Mammary epithelial cell (primary cell): ENCODE data around the gene ZBP1.

Experiments used
- CTCF ChIP-seq, 2 donors: IDR thresholded peaks in 1 of 2; conservative IDR thresholded peaks in 1 of 2; 2 replicates each; pipeline ENCODE4 v1.5.1; 2011 to 2012; ENCODE audit warnings: inconsistent platforms in 2 of 2, low read length in 2 of 2, mild to moderate bottlenecking in 2 of 2, control low read depth in 1 of 2, low read depth in 1 of 2; ENCODE audit not compliant: insufficient read depth in 1 of 2; ENCODE audit errors: extremely low read depth in 1 of 2
- EZH2 ChIP-seq: IDR thresholded peaks from 2 replicates; pipeline ENCODE4 v1.6.1; 2012; ENCODE audit warnings: low read length, inconsistent platforms, borderline replicate concordance

GRCh38 chr20:57570920-57571319 is 49.3 kb downstream of the ZBP1 start:
- TF ChIP-seq CTCF (conservative IDR thresholded peaks at IDR 0.05 in 1 of 2, IDR thresholded peaks at IDR 0.05 in 1 of 2; ENCODE audit: extremely low read depth in 1 of 2, insufficient read depth in 1 of 2, low read depth in 1 of 2, low read length in 2 of 2) (no peak), EZH2 (no peak)
